Activated T-cell treated with anti-CD3 and anti-CD28 coated beads, Interleukin-2, amount 50 U/mL, for 48 hours (primary cell): ENCODE data around the gene HAGH.

Experiments
- DNase-seq, 2 experiments: peaks; one replicate each; pipeline ENCODE4 v3.0.0-alpha.2; 2020

The HAGH gene

GRCh38 chr16:1786242-1787055 lies 40.2 kb downstream of the HAGH start:
- DNase-seq: no peak

GRCh38 chr16:1785846-1786170 lies 40.8 kb downstream of the HAGH start:
- DNase-seq: no peak

GRCh38 chr16:1784977-1785845 lies 41.4 kb downstream of the HAGH start:
- no peak for DNase-seq

GRCh38 chr16:1782408-1783264 lies 44.0 kb downstream of the HAGH start, which contains the start of the genes NUBP2 and SPSB3:
NUBP2 (plus strand) TSS chr16:1782960; CDS start chr16:1783021, 61 bp downstream.
SPSB3 (minus strand) TSS chr16:1782571; CDS start chr16:1781483, 1,088 bp downstream.
- DNase-seq: peak; percentile 97 to 98

GRCh38 chr16:1781758-1782407 lies 44.7 kb downstream of the HAGH start:
- DNase-seq: peak in 1 of 2 experiments; percentile 50

- DNase-seq: no peak
Measured at GRCh38 chr16:1781254-1781653, 45.4 kb downstream of the HAGH start.

GRCh38 chr16:1780677-1781072 lies 46.0 kb downstream of the HAGH start:
- no peak for DNase-seq

- no peak for DNase-seq
Measured at GRCh38 chr16:1779741-1780676, 46.6 kb downstream of the HAGH start.

- no peak for DNase-seq
Measured at GRCh38 chr16:1779234-1779701, 47.4 kb downstream of the HAGH start.

- DNase-seq: no peak
Measured at GRCh38 chr16:1778200-1779179, 48.1 kb downstream of the HAGH start.

- DNase-seq: no peak
Measured at GRCh38 chr16:1777375-1778199, 49.0 kb downstream of the HAGH start.

GRCh38 chr16:1776991-1777374 lies 49.6 kb downstream of the HAGH start:
- no peak for DNase-seq

- DNase-seq: no peak
Measured at GRCh38 chr16:1776672-1776955, 50.0 kb downstream of the HAGH start.

- DNase-seq: no peak
Measured at GRCh38 chr16:1775846-1776671, 50.6 kb downstream of the HAGH start.

- no peak for DNase-seq
Measured at GRCh38 chr16:1775006-1775845, 51.4 kb downstream of the HAGH start.

GRCh38 chr16:1774448-1774780 lies 52.2 kb downstream of the HAGH start:
- DNase-seq: no peak

GRCh38 chr16:1773703-1774447 lies 52.8 kb downstream of the HAGH start:
- DNase-seq: no peak
